SK-N-SH treated with all-trans-retinoic acid at 6 μM for 48 hours (cell line): ENCODE measurements around the gene ELFN1.

Source experiments
- ARNTL ChIP-seq: fragments of 450-650 bp; formaldehyde crosslinking; IDR thresholded peaks from 2 replicates; pipeline ENCODE4 v1.5.0; 2020; ENCODE audit warnings: low read depth, mild to moderate bottlenecking, moderate library complexity, borderline replicate concordance
- BACH2 ChIP-seq: fragments of 250-450 bp; sonication (Bioruptor Pico); IDR thresholded peaks from 2 replicates; pipeline ENCODE4 v1.9.0; 2021; ENCODE audit warnings: mild to moderate bottlenecking, borderline replicate concordance
- ESRRG ChIP-seq: fragments of 250-450 bp; sonication (Bioruptor Pico); IDR thresholded peaks from 2 replicates; pipeline ENCODE4 v1.6.1; 2021; ENCODE audit warnings: mild to moderate bottlenecking
- ISL1 ChIP-seq: fragments of 250-450 bp; sonication (Bioruptor Pico); IDR thresholded peaks from 2 replicates; pipeline ENCODE4 v2.1.2; 2022; ENCODE audit warnings: mild to moderate bottlenecking, moderate library complexity
- PATZ1 ChIP-seq: fragments of 250-450 bp; sonication (Bioruptor Pico); IDR thresholded peaks from 2 replicates; pipeline ENCODE4 v1.8.0; 2020; ENCODE audit warnings: mild to moderate bottlenecking, moderate library complexity, borderline replicate concordance
- RARB ChIP-seq: fragments of 250-450 bp; sonication (Bioruptor Pico); IDR thresholded peaks from 2 replicates; pipeline ENCODE4 v1.8.0; 2021; ENCODE audit warnings: mild to moderate bottlenecking, moderate library complexity
- TCF4 ChIP-seq: fragments of 250-450 bp; sonication (Bioruptor Pico); IDR thresholded peaks from 2 replicates; pipeline ENCODE4 v1.8.0; 2021; ENCODE audit warnings: mild to moderate bottlenecking, moderate library complexity, borderline replicate concordance
- ZC3H10 ChIP-seq: fragments of 250-450 bp; sonication (Bioruptor Pico); IDR thresholded peaks from 2 replicates; pipeline ENCODE4 v1.5.1; 2021; ENCODE audit warnings: mild to moderate bottlenecking, moderate library complexity
- ZFP3 ChIP-seq: fragments of 250-450 bp; sonication (Bioruptor Pico); IDR thresholded peaks from 2 replicates; pipeline ENCODE4 v1.5.0; 2020; ENCODE audit warnings: mild to moderate bottlenecking, moderate library complexity
- ZNF8 ChIP-seq: fragments of 450-650 bp; formaldehyde crosslinking; IDR thresholded peaks from 2 replicates; pipeline ENCODE4 v1.5.0; 2020; ENCODE audit warnings: mild to moderate bottlenecking, moderate library complexity
- TF ChIP-seq, protein P1 (sequence below): fragments of 250-450 bp; sonication (Bioruptor Pico); IDR thresholded peaks from 2 replicates; pipeline ENCODE4 v1.5.1; 2020; ENCODE audit warnings: low read depth, mild to moderate bottlenecking, moderate library complexity
- TF ChIP-seq, protein P2 (sequence below): fragments of 250-450 bp; sonication (Bioruptor Pico); IDR thresholded peaks from 2 replicates; pipeline ENCODE4 v1.5.0; 2020; ENCODE audit warnings: mild to moderate bottlenecking, moderate library complexity

DNA sequence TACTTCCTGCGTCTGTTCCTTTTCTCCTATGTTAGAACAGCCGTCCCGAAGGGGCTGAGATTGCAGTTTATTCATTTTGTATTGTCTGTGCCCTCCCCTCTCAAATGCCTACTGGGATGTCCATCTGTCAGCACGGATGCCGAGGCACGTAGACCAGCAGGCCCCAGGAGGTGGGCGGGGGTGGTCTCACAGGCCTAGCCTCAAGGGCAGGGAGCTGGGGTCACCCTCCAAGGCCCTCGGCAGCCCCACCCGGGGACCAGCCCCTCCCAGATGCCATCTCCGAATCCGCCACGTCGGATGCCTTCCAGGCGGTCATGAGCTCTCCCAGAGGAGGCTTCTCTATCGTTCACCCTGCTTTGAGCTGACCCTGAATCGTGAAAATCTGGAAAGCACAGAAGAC lies 59.7 kb downstream of the ELFN1 start:
- TF ChIP-seq TCF4 (CRISPR knock-in tag) (no peak), ZFP3 (CRISPR knock-in tag) (no peak), ZNF8 (CRISPR knock-in tag) (no peak), PATZ1 (no peak), ESRRG (CRISPR knock-in tag) (no peak), RARB (CRISPR knock-in tag) (no peak), ARNTL (CRISPR knock-in tag) (no peak), ISL1 (no peak), ZC3H10 (CRISPR knock-in tag) (no peak), BACH2 (CRISPR knock-in tag) (no peak)
- TF ChIP-seq, protein P1, sequence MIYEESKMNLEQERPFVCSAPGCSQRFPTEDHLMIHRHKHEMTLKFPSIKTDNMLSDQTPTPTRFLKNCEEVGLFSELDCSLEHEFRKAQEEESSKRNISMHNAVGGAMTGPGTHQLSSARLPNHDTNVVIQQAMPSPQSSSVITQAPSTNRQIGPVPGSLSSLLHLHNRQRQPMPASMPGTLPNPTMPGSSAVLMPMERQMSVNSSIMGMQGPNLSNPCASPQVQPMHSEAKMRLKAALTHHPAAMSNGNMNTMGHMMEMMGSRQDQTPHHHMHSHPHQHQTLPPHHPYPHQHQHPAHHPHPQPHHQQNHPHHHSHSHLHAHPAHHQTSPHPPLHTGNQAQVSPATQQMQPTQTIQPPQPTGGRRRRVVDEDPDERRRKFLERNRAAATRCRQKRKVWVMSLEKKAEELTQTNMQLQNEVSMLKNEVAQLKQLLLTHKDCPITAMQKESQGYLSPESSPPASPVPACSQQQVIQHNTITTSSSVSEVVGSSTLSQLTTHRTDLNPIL, result no peak
- TF ChIP-seq, protein P2, sequence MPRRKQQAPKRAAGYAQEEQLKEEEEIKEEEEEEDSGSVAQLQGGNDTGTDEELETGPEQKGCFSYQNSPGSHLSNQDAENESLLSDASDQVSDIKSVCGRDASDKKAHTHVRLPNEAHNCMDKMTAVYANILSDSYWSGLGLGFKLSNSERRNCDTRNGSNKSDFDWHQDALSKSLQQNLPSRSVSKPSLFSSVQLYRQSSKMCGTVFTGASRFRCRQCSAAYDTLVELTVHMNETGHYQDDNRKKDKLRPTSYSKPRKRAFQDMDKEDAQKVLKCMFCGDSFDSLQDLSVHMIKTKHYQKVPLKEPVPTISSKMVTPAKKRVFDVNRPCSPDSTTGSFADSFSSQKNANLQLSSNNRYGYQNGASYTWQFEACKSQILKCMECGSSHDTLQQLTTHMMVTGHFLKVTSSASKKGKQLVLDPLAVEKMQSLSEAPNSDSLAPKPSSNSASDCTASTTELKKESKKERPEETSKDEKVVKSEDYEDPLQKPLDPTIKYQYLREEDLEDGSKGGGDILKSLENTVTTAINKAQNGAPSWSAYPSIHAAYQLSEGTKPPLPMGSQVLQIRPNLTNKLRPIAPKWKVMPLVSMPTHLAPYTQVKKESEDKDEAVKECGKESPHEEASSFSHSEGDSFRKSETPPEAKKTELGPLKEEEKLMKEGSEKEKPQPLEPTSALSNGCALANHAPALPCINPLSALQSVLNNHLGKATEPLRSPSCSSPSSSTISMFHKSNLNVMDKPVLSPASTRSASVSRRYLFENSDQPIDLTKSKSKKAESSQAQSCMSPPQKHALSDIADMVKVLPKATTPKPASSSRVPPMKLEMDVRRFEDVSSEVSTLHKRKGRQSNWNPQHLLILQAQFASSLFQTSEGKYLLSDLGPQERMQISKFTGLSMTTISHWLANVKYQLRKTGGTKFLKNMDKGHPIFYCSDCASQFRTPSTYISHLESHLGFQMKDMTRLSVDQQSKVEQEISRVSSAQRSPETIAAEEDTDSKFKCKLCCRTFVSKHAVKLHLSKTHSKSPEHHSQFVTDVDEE (CRISPR knock-in tag), result no peak
